ENCODE results near the gene GAS7. TPM values are rescaled to one million over a fixed set of nuclear protein-coding genes. Genes with fewer than 3 reads are reported as not detected.

The GAS7 gene
- total RNA-seq, 1 experiment from 2014 or later = 6.0 TPM

DNA sequence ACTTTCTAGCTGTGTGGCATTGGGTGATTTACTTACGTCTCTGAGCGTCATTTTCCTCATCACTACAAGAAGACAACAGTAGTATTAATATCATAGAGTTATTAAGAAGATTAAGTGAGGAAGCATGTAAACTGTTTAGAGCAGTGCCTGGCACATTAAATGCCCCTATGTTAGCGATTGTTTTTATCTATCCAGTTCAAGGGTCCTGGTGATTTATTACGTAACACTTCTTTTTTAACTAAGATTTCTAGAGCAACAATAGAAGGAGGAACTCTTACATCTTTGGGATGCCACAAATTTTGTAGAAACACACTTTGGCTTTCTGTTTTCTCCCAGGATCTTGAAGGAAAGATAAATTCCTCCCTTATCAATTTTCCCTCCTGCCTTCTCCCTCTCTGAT, 3.3 kb upstream of the GAS7 start:
- peaks cover 2 to 25% (median 14%) of the 10 kb centered on the region in 3 experiments for H3K36me3 Mint-ChIP-seq (ENCODE audit: insufficient read depth in 1 of 3, low read depth in 3 of 3)
- Histone ChIP-seq H3K9me3 (ENCODE audit: control insufficient read depth, low read depth, low read length) (peaks cover 11% of the 10 kb centered on the region), H2AK5ac (ENCODE audit: insufficient read length, low read length) (no peak overlapping the region), H2BK12ac (ENCODE audit: insufficient read length, low read depth, low read length) (no peak overlapping the region), H3K27ac (ENCODE audit: insufficient read length, low read depth, low read length) (no peak overlapping the region), H4K91ac (ENCODE audit: insufficient read length, low read depth, low read length) (no peak overlapping the region), H2BK15ac (ENCODE audit: low read depth, low read length) (no peak overlapping the region), H3K9ac (ENCODE audit: extremely low read depth, insufficient read length, low read length) (no peak overlapping the region), H3K18ac (ENCODE audit: insufficient read length, low read depth, low read length) (no peak overlapping the region), H4K8ac (replicated peaks; ENCODE audit: insufficient read length, low read depth, low read length) (no peak overlapping the region), H2BK20ac (ENCODE audit: low read depth, low read length, poor library complexity, severe bottlenecking) (no peak overlapping the region), H3K4ac (ENCODE audit: low read depth, low read length) (no peak overlapping the region), H3K56ac (ENCODE audit: insufficient read length, low read depth, low read length) (no peak overlapping the region), H2BK5ac (ENCODE audit: insufficient read length, low read length) (no peak overlapping the region), H3K14ac (ENCODE audit: insufficient read depth, low read length) (no peak overlapping the region), H3K27me3 (ENCODE audit: insufficient read depth, low read length) (peaks cover 6% of the 10 kb centered on the region; the same call in 1 of the 2 replicates), H3K4me2 (ENCODE audit: insufficient read depth, insufficient read length, low read length) (no peak overlapping the region), H4K20me1 (ENCODE audit: control insufficient read depth, insufficient read depth, insufficient read length) (no peaks in the 10 kb centered on the region), H3K79me2 (ENCODE audit: insufficient read depth, low read length) (no peaks in the 10 kb centered on the region), H3K4me1 (ENCODE audit: insufficient read depth, low read length) (no peaks in the 10 kb centered on the region), H2BK120ac (ENCODE audit: low read depth, low read length, poor library complexity, severe bottlenecking) (no peak overlapping the region), H3K79me1 (ENCODE audit: insufficient read depth, low read depth, low read length, poor library complexity, severe bottlenecking) (no peaks in the 10 kb centered on the region), H3T11ph (ENCODE audit: low read length) (no peak overlapping the region), H3K23me2 (ENCODE audit: insufficient read length, low read depth, low read length, poor library complexity, severe bottlenecking) (peaks cover 7% of the 10 kb centered on the region), H2AFZ (ENCODE audit: low read length) (no peak overlapping the region), H4K5ac (ENCODE audit: insufficient read length, low read depth, low read length) (no peak overlapping the region), H3K23ac (ENCODE audit: insufficient read length, low read depth, low read length) (no peak overlapping the region)
- TF ChIP-seq, protein P1, sequence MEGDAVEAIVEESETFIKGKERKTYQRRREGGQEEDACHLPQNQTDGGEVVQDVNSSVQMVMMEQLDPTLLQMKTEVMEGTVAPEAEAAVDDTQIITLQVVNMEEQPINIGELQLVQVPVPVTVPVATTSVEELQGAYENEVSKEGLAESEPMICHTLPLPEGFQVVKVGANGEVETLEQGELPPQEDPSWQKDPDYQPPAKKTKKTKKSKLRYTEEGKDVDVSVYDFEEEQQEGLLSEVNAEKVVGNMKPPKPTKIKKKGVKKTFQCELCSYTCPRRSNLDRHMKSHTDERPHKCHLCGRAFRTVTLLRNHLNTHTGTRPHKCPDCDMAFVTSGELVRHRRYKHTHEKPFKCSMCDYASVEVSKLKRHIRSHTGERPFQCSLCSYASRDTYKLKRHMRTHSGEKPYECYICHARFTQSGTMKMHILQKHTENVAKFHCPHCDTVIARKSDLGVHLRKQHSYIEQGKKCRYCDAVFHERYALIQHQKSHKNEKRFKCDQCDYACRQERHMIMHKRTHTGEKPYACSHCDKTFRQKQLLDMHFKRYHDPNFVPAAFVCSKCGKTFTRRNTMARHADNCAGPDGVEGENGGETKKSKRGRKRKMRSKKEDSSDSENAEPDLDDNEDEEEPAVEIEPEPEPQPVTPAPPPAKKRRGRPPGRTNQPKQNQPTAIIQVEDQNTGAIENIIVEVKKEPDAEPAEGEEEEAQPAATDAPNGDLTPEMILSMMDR (conservative IDR thresholded peaks at IDR 0.05) = no peak
- no CpG with 5 or more reads among the region's 4 CpGs for WGBS (ENCODE audit: extremely low coverage, insufficient read length, low lambda C conversion rate)
- no peak overlapping the region for H3K27ac Mint-ChIP-seq
- H3K27me3 Mint-ChIP-seq (ENCODE audit: low read depth) = peaks cover 38% of the 10 kb centered on the region
- H3K4me3 Mint-ChIP-seq = no peak overlapping the region
- DNase-seq = no peak
- H3K4me1 Mint-ChIP-seq = peaks cover 4 to 6% of the 10 kb centered on the region in 2 experiments; a peak in 3 of 4 replicates
- H3K9me3 Mint-ChIP-seq = peaks cover 25 to 27% of the 10 kb centered on the region in 2 experiments
